ENCODE data around the gene PRKN.

The PRKN gene

DNA sequence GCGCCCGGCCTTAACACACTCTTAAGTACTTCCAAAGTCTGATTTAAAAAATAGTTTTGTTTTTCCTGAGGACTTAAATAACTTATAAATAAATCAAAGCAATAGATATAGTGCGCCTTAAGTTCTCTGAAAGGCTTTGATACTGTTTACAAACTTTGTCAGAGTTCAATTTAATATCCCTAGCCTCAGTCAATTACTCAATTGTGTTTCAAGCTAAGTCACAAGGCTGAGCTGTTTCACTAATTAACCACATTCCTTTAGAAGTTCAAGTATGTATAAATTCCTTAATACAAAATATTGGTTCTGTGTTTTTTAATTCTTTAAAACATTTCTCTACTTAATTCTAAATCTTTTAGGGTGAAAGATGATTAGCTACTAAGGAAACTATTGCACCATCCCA, 1275.3 kb downstream of the PRKN start:
- TF ChIP-seq CTCF (IDR thresholded peaks at IDR 0.05; ENCODE audit: low read length, missing control alignments): no peak
- no peak overlapping the region for H3K4me3 ChIP-seq (replicated peaks; ENCODE audit: low read depth, low read length)
- DNase-seq (ENCODE audit: low read depth): no peak

DNA sequence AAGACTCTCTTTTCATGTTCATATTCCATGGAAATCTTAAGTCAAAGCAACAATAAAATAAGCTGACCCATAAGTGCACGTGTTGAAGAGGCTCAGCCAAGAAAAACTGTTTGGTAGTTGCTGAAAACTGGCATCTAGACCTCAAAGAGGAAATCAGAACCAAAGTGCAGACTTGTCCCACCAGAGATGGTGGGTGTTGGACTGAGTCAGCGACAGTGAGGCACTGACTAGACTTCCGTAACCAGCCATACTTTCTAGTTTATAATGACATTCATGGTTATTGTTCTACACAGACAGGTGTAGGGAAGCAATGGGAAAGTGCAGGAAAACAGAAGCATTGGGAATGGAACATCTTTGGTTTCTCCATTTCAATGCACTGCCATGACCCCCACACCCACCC, 1278.0 kb downstream of the PRKN start:
- TF ChIP-seq CTCF (IDR thresholded peaks at IDR 0.05; ENCODE audit: low read length, missing control alignments): no peak
- no peak overlapping the region for H3K4me3 ChIP-seq (replicated peaks; ENCODE audit: low read depth, low read length)
- no peak for DNase-seq (ENCODE audit: low read depth)

GRCh38 chr6:161446949-161447348, 1280.6 kb downstream of the PRKN start:
- no peak for DNase-seq (ENCODE audit: low read depth)
- H3K4me3 ChIP-seq (replicated peaks; ENCODE audit: low read depth, low read length): no peak overlapping the region
- TF ChIP-seq CTCF (IDR thresholded peaks at IDR 0.05; ENCODE audit: low read length, missing control alignments): no peak

DNA sequence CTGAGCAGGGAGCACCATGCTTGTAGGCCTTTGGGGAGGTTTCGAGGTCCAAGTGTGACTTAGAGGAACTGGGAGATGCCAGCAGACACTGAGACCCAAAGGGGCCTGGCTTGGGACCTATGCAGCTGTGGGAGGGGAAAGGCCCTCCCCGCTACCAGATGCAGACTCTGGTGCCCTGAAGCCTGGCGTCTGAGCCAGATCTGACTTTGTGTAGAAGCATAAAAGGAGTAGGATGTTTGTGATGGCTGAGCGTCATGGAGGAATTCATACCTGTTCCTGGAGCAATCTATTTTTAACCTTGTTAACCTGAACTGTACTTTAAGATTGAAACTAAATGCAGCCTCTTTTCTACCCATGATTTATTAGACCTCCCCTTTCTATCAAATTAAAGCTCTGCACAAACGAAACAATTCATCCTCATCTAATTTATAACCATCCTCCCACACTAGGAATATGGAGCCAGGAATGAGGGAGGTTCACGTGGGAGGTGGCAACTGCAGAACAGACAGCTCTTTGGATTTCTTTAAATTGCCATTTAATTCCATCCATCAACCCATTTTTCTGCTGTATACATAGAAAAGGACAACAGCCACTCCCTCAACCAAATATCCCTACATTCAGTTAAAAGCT, 1281.2 kb downstream of the PRKN start:
- no peak overlapping the region for H3K4me3 ChIP-seq (replicated peaks; ENCODE audit: low read depth, low read length)
- DNase-seq (ENCODE audit: low read depth): no peak
- TF ChIP-seq CTCF (IDR thresholded peaks at IDR 0.05; ENCODE audit: low read length, missing control alignments): no peak

- TF ChIP-seq CTCF (IDR thresholded peaks at IDR 0.05; ENCODE audit: low read length, missing control alignments): no peak
- DNase-seq (ENCODE audit: low read depth): no peak
Measured at GRCh38 chr6:161445021-161445799, 1282.4 kb downstream of the PRKN start.

DNA sequence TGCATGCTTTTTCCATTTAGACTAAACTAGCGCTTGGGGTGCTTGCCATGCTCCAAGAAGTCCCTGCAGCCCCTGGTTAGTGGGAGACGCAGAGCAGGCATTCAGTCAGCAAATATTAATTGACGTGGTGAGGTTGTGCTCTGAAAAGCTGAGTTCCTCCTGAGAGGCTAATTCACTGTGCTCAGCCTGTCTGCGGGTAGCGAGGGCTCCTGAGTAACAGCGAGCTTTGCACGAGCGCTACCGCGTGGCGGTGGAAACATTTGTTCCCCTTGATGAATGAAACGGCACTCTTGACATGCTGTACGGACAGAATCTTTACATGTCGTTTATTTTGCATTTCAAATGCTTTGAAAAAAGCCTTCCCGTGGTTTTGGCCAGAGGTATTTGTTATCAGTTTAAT, 1283.1 kb downstream of the PRKN start:
- peak; percentile 13 for TF ChIP-seq CTCF (IDR thresholded peaks at IDR 0.05; ENCODE audit: low read length, missing control alignments)
- peak; percentile 53 for DNase-seq (ENCODE audit: low read depth)
- H3K4me3 ChIP-seq (replicated peaks; ENCODE audit: low read depth, low read length): no peak overlapping the region

More at GRCh38 chr6:161445021-161445799, 1282.4 kb downstream of the PRKN start:
- H3K4me3 ChIP-seq (replicated peaks; ENCODE audit: low read depth, low read length): no peak overlapping the region
